Endodermal cell (in vitro differentiated cells): Measurements from ENCODE around the gene EML1. TPM values are rescaled to one million over a fixed set of nuclear protein-coding genes. Genes with fewer than 3 reads are reported as not detected.

Experiments used
- DNase-seq: peaks from one replicate; pipeline ENCODE4 v3.0.0-alpha.2; 2017
- H3K27ac ChIP-seq: 2 replicates; pipeline ENCODE4 v1.5.1; 2013; ENCODE audit warnings: mild to moderate bottlenecking, low read depth, low read length, moderate library complexity
- H3K27me3 ChIP-seq: 2 replicates; pipeline ENCODE4 v1.6.1; 2013; ENCODE audit warnings: mild to moderate bottlenecking, low read length, moderate library complexity; ENCODE audit not compliant: insufficient read depth, control insufficient read depth, poor library complexity, severe bottlenecking
- H3K36me3 ChIP-seq: 2 replicates; pipeline ENCODE4 v1.7.0; 2013; ENCODE audit warnings: mild to moderate bottlenecking, low read length, moderate library complexity; ENCODE audit not compliant: control insufficient read depth, insufficient read depth
- H3K4me1 ChIP-seq: one replicate; pipeline ENCODE4 v1.7.0; 2013; ENCODE audit warnings: low read length; ENCODE audit not compliant: control insufficient read depth, insufficient read depth
- H3K4me3 ChIP-seq: 2 replicates; pipeline ENCODE4 v1.5.1; 2013; ENCODE audit warnings: mild to moderate bottlenecking, low read length, moderate library complexity
- H3K9ac ChIP-seq: 2 replicates; pipeline ENCODE4 v1.6.1; 2013; ENCODE audit warnings: mild to moderate bottlenecking, low read length, moderate library complexity; ENCODE audit not compliant: poor library complexity, severe bottlenecking; ENCODE audit errors: extremely low read depth
- H3K9me3 ChIP-seq: 2 replicates; pipeline ENCODE4 v1.6.1; 2013; ENCODE audit warnings: mild to moderate bottlenecking, low read length, moderate library complexity; ENCODE audit not compliant: control insufficient read depth
- H3K27ac Mint-ChIP-seq: 2 replicates; pipeline ENCODE4 v1.8.0; 2020; ENCODE audit warnings: mixed read lengths
- H3K27me3 Mint-ChIP-seq: 2 replicates; pipeline ENCODE4 v1.8.0; 2021; ENCODE audit warnings: mild to moderate bottlenecking, mixed read lengths; ENCODE audit not compliant: insufficient read depth
- H3K36me3 Mint-ChIP-seq: 2 replicates; pipeline ENCODE4 v1.8.0; 2020; ENCODE audit warnings: low read depth, mixed read lengths
- H3K4me1 Mint-ChIP-seq: 2 replicates; pipeline ENCODE4 v1.8.0; 2020; ENCODE audit warnings: mixed read lengths
- H3K4me3 Mint-ChIP-seq: 2 replicates; pipeline ENCODE4 v1.8.0; 2020; ENCODE audit warnings: mild to moderate bottlenecking, moderate library complexity, mixed read lengths
- H3K9me3 Mint-ChIP-seq: 2 replicates; pipeline ENCODE4 v1.8.0; 2020; ENCODE audit warnings: mild to moderate bottlenecking, mixed read lengths
- CTCF ChIP-seq: fragments of 200-600 bp; sonication (generic); conservative IDR thresholded peaks from 2 replicates; pipeline ENCODE4 v1.5.0; 2021; ENCODE audit warnings: antibody characterized with exemption, mild to moderate bottlenecking
- WGBS, 2 experiments: methylation state at CpG; one replicate each; pipeline versions ENCODE4 v1.1.5 to v1.1.7; 2013; ENCODE audit warnings: missing lambda C conversion rate in 2 of 2, mixed read lengths in 1 of 2; ENCODE audit not compliant: insufficient coverage in 1 of 2, insufficient read length in 1 of 2; 5-methylcytosine and 5-hydroxymethylcytosine counted together
- total RNA-seq, 2 donors: library from RNA; stranded (reverse); fragmentation: NEBNext Ultra II Directional in 1 of 2; extraction: Animal tissue kit (Norgen Biotek cat#: 25700) in 1 of 2; gene quantifications; 2 replicates in 1 of 2; 3 replicates in 1 of 2; pipeline ENCODE4 v1.2.1, GENCODE V29; 2021

Gene EML1
- total RNA-seq, 2 donors from 2014 or later = 25.0 to 31.4 TPM

DNA sequence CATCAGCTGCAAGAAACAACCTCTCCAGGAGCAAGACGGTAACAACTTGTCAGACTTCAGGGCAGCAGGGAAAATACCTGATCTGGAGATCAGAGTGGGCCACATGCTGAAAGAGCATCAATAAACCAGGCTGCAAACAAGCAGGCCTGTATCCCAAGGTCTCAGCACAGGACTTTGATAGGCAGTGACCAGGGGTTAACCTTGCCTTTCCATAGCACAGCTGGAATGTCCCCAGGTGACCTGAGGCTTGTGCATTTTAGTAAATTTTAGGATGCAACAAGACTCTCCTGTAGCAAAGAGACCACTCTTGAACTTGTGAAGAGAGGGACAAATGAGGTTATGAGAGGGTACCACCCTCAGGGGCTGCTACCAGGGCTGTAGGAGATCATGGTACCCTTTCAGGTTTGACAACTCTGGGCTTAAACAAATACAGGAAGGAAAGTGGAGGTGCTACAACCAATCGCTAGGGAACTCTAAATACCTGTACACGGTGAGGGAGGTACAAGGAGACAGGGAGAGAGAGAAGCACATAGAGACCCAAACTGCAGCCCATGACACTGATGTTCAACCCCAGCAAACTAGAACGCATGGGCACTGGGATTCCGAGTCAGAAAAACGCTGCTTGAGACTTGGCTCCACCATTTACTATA lies 176.6 kb downstream of the EML1 start:
- H3K36me3 ChIP-seq = no peaks in the 10 kb centered on the region
- no peak for TF ChIP-seq CTCF
- H3K4me1 Mint-ChIP-seq = peaks cover 7% of the 10 kb centered on the region
- 92 to 94% methylated on average over 5 to 6 of the region's 6 CpGs for WGBS, 2 experiments
- no peaks in the 10 kb centered on the region for H3K4me1 ChIP-seq
- no peak overlapping the region for H3K27ac ChIP-seq
- H3K9me3 Mint-ChIP-seq = peaks cover 11% of the 10 kb centered on the region
- no peak overlapping the region for H3K4me3 ChIP-seq
- H3K9me3 ChIP-seq = peaks cover 6% of the 10 kb centered on the region
- H3K4me3 Mint-ChIP-seq = peak overlapping the region; percentile 80
- H3K9ac ChIP-seq = no peak overlapping the region
- no peak overlapping the region for H3K27ac Mint-ChIP-seq
- DNase-seq = no peak
- peaks cover 28% of the 10 kb centered on the region for H3K27me3 ChIP-seq
- H3K27me3 Mint-ChIP-seq = peaks cover 50% of the 10 kb centered on the region
- peaks cover 3% of the 10 kb centered on the region for H3K36me3 Mint-ChIP-seq

GRCh38 chr14:99971087-99971940 lies 178.1 kb downstream of the EML1 start:
- WGBS, 2 experiments = 3% methylated on average over 41 to 117 of the region's 117 CpGs
- H3K27ac ChIP-seq = peak overlapping the region; percentile 86
- Mint-ChIP-seq H3K4me1 (peaks cover 7% of the 10 kb centered on the region), H3K27ac (no peak overlapping the region), H3K4me3 (peak overlapping the region; percentile 80), H3K36me3 (peaks cover 5% of the 10 kb centered on the region), H3K27me3 (peaks cover 49% of the 10 kb centered on the region), H3K9me3 (peaks cover 18% of the 10 kb centered on the region)
- H3K4me3 ChIP-seq = peak overlapping the region; percentile 66
- H3K36me3 ChIP-seq = peaks cover 5% of the 10 kb centered on the region
- no peak for TF ChIP-seq CTCF
- H3K9me3 ChIP-seq = peaks cover 16% of the 10 kb centered on the region
- no peaks in the 10 kb centered on the region for H3K4me1 ChIP-seq
- peak; percentile 95 for DNase-seq
- H3K27me3 ChIP-seq = peaks cover 28% of the 10 kb centered on the region
- H3K9ac ChIP-seq = no peak overlapping the region

- Mint-ChIP-seq H3K9me3 (peaks cover 21% of the 10 kb centered on the region), H3K27ac (peak overlapping the region; percentile 48), H3K4me3 (peak overlapping the region; percentile 80), H3K36me3 (peaks cover 8% of the 10 kb centered on the region), H3K27me3 (peaks cover 45% of the 10 kb centered on the region), H3K4me1 (peaks cover 10% of the 10 kb centered on the region)
- Histone ChIP-seq H3K4me3 (peak overlapping the region; percentile 92), H3K4me1 (no peaks in the 10 kb centered on the region), H3K9me3 (peaks cover 16% of the 10 kb centered on the region), H3K36me3 (peaks cover 5% of the 10 kb centered on the region), H3K27ac (peak overlapping the region; percentile 60), H3K27me3 (peaks cover 28% of the 10 kb centered on the region), H3K9ac (peak overlapping the region; percentile 45)
- 1% methylated on average over 26 to 79 of the region's 79 CpGs for WGBS, 2 experiments
- peak; percentile 68 for DNase-seq
- TF ChIP-seq CTCF = no peak
These were observed 178.9 kb downstream of the EML1 start for GRCh38 chr14:99971941-99972747.
